H9 (cell line): ENCODE data around the gene FAM193A. TPM values are rescaled to one million over a fixed set of nuclear protein-coding genes. Genes with fewer than 3 reads are reported as not detected.

Experiments used
- DNase-seq: peaks from one replicate; pipeline ENCODE4 v3.0.0-alpha.2; 2017
- H2AFZ ChIP-seq: one replicate; pipeline ENCODE4 v1.6.1; 2013; ENCODE audit warnings: mild to moderate bottlenecking, low read length, control low read depth, moderate library complexity
- H2AK5ac ChIP-seq: 2 replicates; pipeline ENCODE4 v1.6.1; 2013; ENCODE audit warnings: low read length, control low read depth, mixed read lengths; ENCODE audit not compliant: insufficient read length
- H2BK120ac ChIP-seq: one replicate; pipeline ENCODE4 v1.6.1; 2013; ENCODE audit warnings: low read depth, mild to moderate bottlenecking, low read length, control low read depth, inconsistent platforms; ENCODE audit not compliant: poor library complexity, severe bottlenecking
- H2BK12ac ChIP-seq: 2 replicates; pipeline ENCODE4 v1.6.1; 2013; ENCODE audit warnings: low read length, control low read depth, mixed read lengths, low read depth; ENCODE audit not compliant: insufficient read length
- H2BK15ac ChIP-seq: 2 replicates; pipeline ENCODE4 v1.6.1; 2013; ENCODE audit warnings: low read depth, low read length, control low read depth
- H2BK20ac ChIP-seq: one replicate; pipeline ENCODE4 v1.6.1; 2013; ENCODE audit warnings: low read depth, mild to moderate bottlenecking, low read length, control low read depth, inconsistent platforms; ENCODE audit not compliant: poor library complexity, severe bottlenecking
- H2BK5ac ChIP-seq: 2 replicates; pipeline ENCODE4 v1.6.1; 2013; ENCODE audit warnings: low read length, control low read depth, mixed read lengths; ENCODE audit not compliant: insufficient read length
- H3K14ac ChIP-seq: 2 replicates; pipeline ENCODE4 v1.6.1; 2013; ENCODE audit warnings: low read length, control low read depth; ENCODE audit not compliant: insufficient read depth
- H3K18ac ChIP-seq: 2 replicates; pipeline ENCODE4 v1.6.1; 2013; ENCODE audit warnings: low read depth, mild to moderate bottlenecking, mixed read lengths, low read length, control low read depth; ENCODE audit not compliant: insufficient read length
- H3K23ac ChIP-seq: 2 replicates; pipeline ENCODE4 v1.6.1; 2013; ENCODE audit warnings: low read length, control low read depth, mixed read lengths, low read depth; ENCODE audit not compliant: insufficient read length
- H3K23me2 ChIP-seq: 2 replicates; pipeline ENCODE4 v1.6.1; 2013; ENCODE audit warnings: low read depth, mild to moderate bottlenecking, mixed read lengths, low read length, control low read depth; ENCODE audit not compliant: insufficient read length, poor library complexity, severe bottlenecking
- H3K27ac ChIP-seq: 2 replicates; pipeline ENCODE4 v1.5.1; 2013; ENCODE audit warnings: low read length, control low read depth, mixed read lengths, low read depth; ENCODE audit not compliant: insufficient read length
- H3K27me3 ChIP-seq: 2 replicates; pipeline ENCODE4 v1.6.1; 2013; ENCODE audit warnings: low read length, control low read depth, inconsistent platforms; ENCODE audit not compliant: insufficient read depth
- H3K4ac ChIP-seq: 2 replicates; pipeline ENCODE4 v1.6.1; 2013; ENCODE audit warnings: low read depth, mild to moderate bottlenecking, control low read depth, inconsistent platforms, low read length, moderate library complexity
- H3K4me1 ChIP-seq: 2 replicates; pipeline ENCODE4 v1.6.1; 2013; ENCODE audit warnings: low read length, control low read depth, inconsistent platforms; ENCODE audit not compliant: insufficient read depth
- H3K4me2 ChIP-seq: 2 replicates; pipeline ENCODE4 v1.6.1; 2013; ENCODE audit warnings: low read length, control low read depth, mixed read lengths; ENCODE audit not compliant: insufficient read length, insufficient read depth
- H3K56ac ChIP-seq: 2 replicates; pipeline ENCODE4 v1.6.1; 2013; ENCODE audit warnings: low read depth, mild to moderate bottlenecking, mixed read lengths, low read length, control low read depth; ENCODE audit not compliant: insufficient read length
- H3K79me1 ChIP-seq: 2 replicates; pipeline ENCODE4 v1.6.1; 2013; ENCODE audit warnings: low read depth, mild to moderate bottlenecking, moderate library complexity, low read length, control low read depth, inconsistent platforms; ENCODE audit not compliant: insufficient read depth, poor library complexity, severe bottlenecking
- H3K79me2 ChIP-seq: 2 replicates; pipeline ENCODE4 v1.6.1; 2013; ENCODE audit warnings: low read length, control low read depth, inconsistent platforms; ENCODE audit not compliant: insufficient read depth
- H3K9ac ChIP-seq: 2 replicates; pipeline ENCODE4 v1.6.1; 2013; ENCODE audit warnings: low read length, control low read depth, mixed read lengths; ENCODE audit not compliant: insufficient read length; ENCODE audit errors: extremely low read depth
- H3K9me3 ChIP-seq: one replicate; pipeline ENCODE4 v1.6.1; 2013; ENCODE audit warnings: low read depth, low read length, inconsistent platforms; ENCODE audit not compliant: control insufficient read depth
- H3T11ph ChIP-seq: one replicate; pipeline ENCODE4 v1.6.1; 2013; ENCODE audit warnings: mild to moderate bottlenecking, low read length, control low read depth, inconsistent platforms
- H4K20me1 ChIP-seq: one replicate; pipeline ENCODE4 v1.6.1; 2013; ENCODE audit not compliant: control insufficient read depth, insufficient read length, insufficient read depth
- H4K5ac ChIP-seq: 2 replicates; pipeline ENCODE4 v1.6.1; 2013; ENCODE audit warnings: low read depth, mild to moderate bottlenecking, mixed read lengths, low read length, control low read depth; ENCODE audit not compliant: insufficient read length
- H4K8ac ChIP-seq: replicated peaks from 2 replicates; pipeline ENCODE4 v1.6.1; 2013; ENCODE audit warnings: low read length, control low read depth, mixed read lengths, low read depth; ENCODE audit not compliant: insufficient read length
- H4K91ac ChIP-seq: 2 replicates; pipeline ENCODE4 v1.6.1; 2013; ENCODE audit warnings: low read depth, mild to moderate bottlenecking, moderate library complexity, mixed read lengths, low read length, control low read depth; ENCODE audit not compliant: insufficient read length
- H3K27ac Mint-ChIP-seq, 3 experiments: 2 replicates in 2 of 3; 3 replicates in 1 of 3; pipeline ENCODE4 v1.8.0; 2020 to 2021; ENCODE audit warnings: mixed read lengths in 3 of 3, mild to moderate bottlenecking in 1 of 3, moderate library complexity in 1 of 3
- H3K27me3 Mint-ChIP-seq: 2 replicates; pipeline ENCODE4 v1.8.0; 2021; ENCODE audit warnings: low read depth, mild to moderate bottlenecking, moderate library complexity, mixed read lengths
- H3K36me3 Mint-ChIP-seq, 3 experiments: 2 replicates in 2 of 3; 3 replicates in 1 of 3; pipeline ENCODE4 v1.8.0; 2020 to 2021; ENCODE audit warnings: low read depth in 3 of 3, mixed read lengths in 3 of 3; ENCODE audit not compliant: insufficient read depth in 1 of 3
- H3K4me1 Mint-ChIP-seq, 2 experiments: 2 replicates each; pipeline ENCODE4 v1.8.0; 2020; ENCODE audit warnings: mixed read lengths in 2 of 2
- H3K4me3 Mint-ChIP-seq, 2 experiments: 2 replicates in 1 of 2; 3 replicates in 1 of 2; pipeline ENCODE4 v1.8.0; 2020 to 2021; ENCODE audit warnings: mild to moderate bottlenecking in 2 of 2, mixed read lengths in 2 of 2, moderate library complexity in 1 of 2
- H3K9me3 Mint-ChIP-seq, 2 experiments: 2 replicates in 1 of 2; 3 replicates in 1 of 2; pipeline ENCODE4 v1.8.0; 2020; ENCODE audit warnings: mild to moderate bottlenecking in 2 of 2, mixed read lengths in 2 of 2, moderate library complexity in 1 of 2
- CTCF ChIP-seq: fragments of 200-600 bp; sonication (generic); conservative IDR thresholded peaks from 3 replicates; pipeline ENCODE4 v1.8.0; 2021; ENCODE audit warnings: antibody characterized with exemption, mild to moderate bottlenecking
- WGBS: extraction: QIAGEN DNeasy Blood & Tissue Kit; methylation state at CpG from one replicate; pipeline ENCODE4 v1.1.7; 2013; ENCODE audit warnings: missing lambda C conversion rate, low lambda C conversion rate, mixed read lengths; ENCODE audit not compliant: insufficient read length; ENCODE audit errors: extremely low coverage; 5-methylcytosine and 5-hydroxymethylcytosine counted together
- total RNA-seq: library from RNA; stranded (reverse); gene quantifications from 2 replicates; pipeline ENCODE4 v1.2.1, GENCODE V29; 2021

The FAM193A gene
- total RNA-seq, 1 experiment from 2014 or later: 36.9 TPM

- no peak overlapping the region for H4K91ac ChIP-seq
- no peak overlapping the region for H2BK5ac ChIP-seq
- Mint-ChIP-seq H3K9me3 (peaks cover 5 to 9% of the 10 kb centered on the region in 2 experiments; a peak in 3 of 5 replicates), H3K27me3 (peaks cover 9% of the 10 kb centered on the region), H3K4me3 (no peak overlapping the region), H3K27ac (no peak overlapping the region), H3K36me3 (peaks cover 0 to 16% (median 0%) of the 10 kb centered on the region in 3 experiments; a peak in 4 of 7 replicates), H3K4me1 (peaks cover 35 to 37% of the 10 kb centered on the region in 2 experiments)
- no peaks in the 10 kb centered on the region for H3K27me3 ChIP-seq
- no peak overlapping the region for H3K9ac ChIP-seq
- no peaks in the 10 kb centered on the region for H3K79me2 ChIP-seq
- H3T11ph ChIP-seq: no peak overlapping the region
- no peak overlapping the region for H3K23ac ChIP-seq
- WGBS: no CpG with 5 or more reads among the region's 10 CpGs
- no peak overlapping the region for H3K56ac ChIP-seq
- H3K23me2 ChIP-seq: no peaks in the 10 kb centered on the region
- H3K4me1 ChIP-seq: no peaks in the 10 kb centered on the region; the same call in 1 of the 2 replicates
- TF ChIP-seq CTCF: no peak
- H2BK15ac ChIP-seq: no peak overlapping the region
- H2AK5ac ChIP-seq: no peak overlapping the region
- no peak overlapping the region for H2BK120ac ChIP-seq
- H3K27ac ChIP-seq: no peak overlapping the region
- no peak for DNase-seq
- H3K14ac ChIP-seq: no peak overlapping the region
- H4K8ac ChIP-seq: no peak overlapping the region
- no peak overlapping the region for H2BK20ac ChIP-seq
- H3K9me3 ChIP-seq: no peaks in the 10 kb centered on the region
- H3K4me2 ChIP-seq: no peak overlapping the region
- no peak overlapping the region for H4K5ac ChIP-seq
- no peak overlapping the region for H2BK12ac ChIP-seq
- no peak overlapping the region for H3K18ac ChIP-seq
- no peak overlapping the region for H3K4ac ChIP-seq
- H4K20me1 ChIP-seq: no peaks in the 10 kb centered on the region
- no peak overlapping the region for H2AFZ ChIP-seq
- no peaks in the 10 kb centered on the region for H3K79me1 ChIP-seq
These were observed 245.5 kb downstream of the FAM193A start for GRCh38 chr4:2781911-2782310.

Other genes with a start within 250 kb of the FAM193A start
- gene ZFYVE28, start 118.0 kb upstream of the FAM193A start, total RNA-seq: 0.98 and 1.2 TPM in 2 replicates
- 0.13 and 0.35 TPM in 2 replicates for gene CFAP99, start 117.7 kb upstream of the FAM193A start, total RNA-seq
- 88.5 and 92.0 TPM in 2 replicates for gene RNF4, start 67.5 kb upstream of the FAM193A start, total RNA-seq
- gene TNIP2, start 219.7 kb downstream of the FAM193A start, total RNA-seq: 42.2 and 44.7 TPM in 2 replicates